K562 (cell line): Measurements from ENCODE around the gene SMURF1. TPM values are rescaled to one million over a fixed set of nuclear protein-coding genes. Genes with fewer than 3 reads are reported as not detected.

ENCODE experiments used
- ATAC-seq: fragments of 200-7000 bp; cut with Tn5 transposase; 3 replicates; pipeline ENCODE4 v1.9.1; 2020; ENCODE audit warnings: moderate library complexity
- BruUV-seq: library from RNA; stranded (reverse); fragments of 400-500 nt; replicated peaks from 2 replicates; lab custom pipeline; 2021; lab: Mats Ljungman, UMichigan
- CTCF ChIA-PET: fragments of 300-600 bp; formaldehyde crosslinking; extraction: SDS; loops from one replicate; lab custom pipeline; 2021; ENCODE audit warnings: low intra/inter-chr PET ratio; lab: Yijun Ruan, JAX
- POLR2A ChIA-PET: fragments of 300-600, 350-650 bp; sonication (Branson Sonifier 250); formaldehyde crosslinking; extraction: SDS; loops from one replicate; lab custom pipeline; 2021; ENCODE audit warnings: antibody characterized with exemption, inconsistent platforms; lab: Yijun Ruan, JAX
- DNase-seq, 4 experiments: peaks; one replicate each; pipeline versions ENCODE4 v3.0.0 to v3.0.0-alpha.2; 2011 to 2018; ENCODE audit warnings: low spot score in 3 of 4, mixed read lengths in 3 of 4; ENCODE audit errors: extremely low read depth in 1 of 4
- FAIRE-seq: peaks from 2 replicates; lab custom pipeline; 2011; peaks lifted over from hg19 to GRCh38; lab: Jason Lieb, UNC
- H2AFZ ChIP-seq: 2 replicates; pipeline ENCODE4 v1.6.0; 2011; ENCODE audit warnings: low read depth, low read length, control low read depth, inconsistent platforms
- H3K27ac ChIP-seq: fragments of 200-600 bp; 3 replicates; pipeline ENCODE4 v1.8.0; 2011; ENCODE audit warnings: low read depth, mild to moderate bottlenecking, control low read depth, inconsistent platforms, low read length, moderate library complexity, mixed read lengths; ENCODE audit errors: extremely low read depth
- H3K27me3 ChIP-seq, 2 experiments: fragments of 300-600 bp in 1 of 2; 2 replicates in 1 of 2; 3 replicates in 1 of 2; pipeline versions ENCODE4 v1.6.0 to v1.8.0; 2011; ENCODE audit warnings: inconsistent platforms in 2 of 2, low read length in 2 of 2, mild to moderate bottlenecking in 1 of 2, mixed read lengths in 1 of 2, moderate library complexity in 1 of 2; ENCODE audit not compliant: control insufficient read depth in 2 of 2, insufficient read depth in 2 of 2
- H3K36me3 ChIP-seq: fragments of 300-600 bp; 3 replicates; pipeline ENCODE4 v1.8.0; 2011; ENCODE audit warnings: mild to moderate bottlenecking, low read length, inconsistent platforms; ENCODE audit not compliant: control insufficient read depth, insufficient read depth
- H3K4me1 ChIP-seq, 2 experiments: fragments of 200-600 bp in 1 of 2; replicated peaks in 1 of 2; 2 replicates in 1 of 2; 3 replicates in 1 of 2; pipeline versions ENCODE4 v1.5.1 to v1.8.0; 2011; ENCODE audit warnings: inconsistent platforms in 2 of 2, low read length in 2 of 2, mild to moderate bottlenecking in 1 of 2, mixed read lengths in 1 of 2, moderate library complexity in 1 of 2; ENCODE audit not compliant: control insufficient read depth in 2 of 2, insufficient read depth in 2 of 2
- H3K4me2 ChIP-seq: 2 replicates; pipeline ENCODE4 v1.6.1; 2011; ENCODE audit warnings: low read length, control low read depth, inconsistent platforms, mixed read lengths; ENCODE audit not compliant: insufficient read depth
- H3K4me3 ChIP-seq: fragments of 200-600 bp; sonication (generic), shearing (Covaris generic); 2 replicates; pipeline ENCODE4 v1.5.1; 2016; ENCODE audit warnings: control low read depth, inconsistent platforms
- H3K79me2 ChIP-seq: fragments of 200-600 bp; 3 replicates; pipeline ENCODE4 v1.8.0; 2011; ENCODE audit warnings: low read length, inconsistent platforms; ENCODE audit not compliant: control insufficient read depth, insufficient read depth
- H3K9ac ChIP-seq, 2 experiments: 2 replicates each; pipeline versions ENCODE4 v1.6.0 to v1.6.1; 2011; ENCODE audit warnings: low read depth in 2 of 2, low read length in 2 of 2, control low read depth in 1 of 2, inconsistent platforms in 1 of 2, mild to moderate bottlenecking in 1 of 2, mixed read lengths in 1 of 2; ENCODE audit not compliant: insufficient read depth in 1 of 2
- H3K9me1 ChIP-seq: one replicate; pipeline ENCODE4 v1.6.0; 2011; ENCODE audit warnings: inconsistent platforms, mild to moderate bottlenecking, low read length, moderate library complexity; ENCODE audit not compliant: control insufficient read depth, insufficient read depth
- H3K9me3 ChIP-seq: replicated peaks from 2 replicates; pipeline ENCODE4 v1.5.1; 2011; ENCODE audit warnings: low read depth, low read length, inconsistent platforms; ENCODE audit not compliant: control insufficient read depth, insufficient read depth
- H4K20me1 ChIP-seq: replicated peaks from 2 replicates; pipeline ENCODE4 v1.6.1; 2011; ENCODE audit warnings: low read length, inconsistent platforms, mixed read lengths; ENCODE audit not compliant: control insufficient read depth, insufficient read depth
- CREM ChIP-seq: IDR thresholded peaks from 2 replicates; pipeline ENCODE4 v1.6.1; 2014; ENCODE audit warnings: antibody characterized with exemption, low read depth
- DACH1 ChIP-seq: fragments of 450-650 bp; IDR thresholded peaks from 2 replicates; pipeline ENCODE4 v1.6.1; 2018; ENCODE audit not compliant: partially characterized antibody
- HDAC8 ChIP-seq: fragments of 450-650 bp; IDR thresholded peaks from 2 replicates; pipeline ENCODE4 v1.6.1; 2016; ENCODE audit warnings: mild to moderate bottlenecking, missing genetic modification characterization, moderate library complexity, missing compliant biosample characterization
- PHB ChIP-seq: fragments of 250-450 bp; sonication (Bioruptor Pico); IDR thresholded peaks from 2 replicates; pipeline ENCODE4 v1.5.0; 2021
- PPARD ChIP-seq: fragments of 250-450 bp; sonication (Bioruptor Pico); IDR thresholded peaks from 2 replicates; pipeline ENCODE4 v1.8.0; 2022; ENCODE audit warnings: inconsistent platforms, mild to moderate bottlenecking, moderate library complexity
- PRMT5 ChIP-seq: sonication (generic); formaldehyde crosslinking; IDR thresholded peaks from 2 replicates; pipeline ENCODE4 v1.5.0; 2020; ENCODE audit warnings: missing genetic modification reagents
- PTRF ChIP-seq: fragments of 450-650 bp; IDR thresholded peaks from 2 replicates; pipeline ENCODE4 v1.6.1; 2016; ENCODE audit warnings: mild to moderate bottlenecking, missing genetic modification characterization, missing compliant biosample characterization
- RBFOX2 ChIP-seq: fragments of 200-400 bp; formaldehyde crosslinking; IDR thresholded peaks from 2 replicates; pipeline ENCODE4 v1.6.1; 2017; ENCODE audit warnings: low read depth, mild to moderate bottlenecking, low read length, moderate library complexity
- SREBF1 ChIP-seq: fragments of 150-350 bp; IDR thresholded peaks from 2 replicates; pipeline ENCODE4 v1.6.1; 2014; ENCODE audit warnings: antibody characterized with exemption, low read depth, low read length, borderline replicate concordance
- TEAD2 ChIP-seq: fragments of 450-650 bp; IDR thresholded peaks from 2 replicates; pipeline ENCODE4 v1.6.1; 2016; ENCODE audit warnings: missing genetic modification characterization, control low read depth, missing compliant biosample characterization
- WGBS: fragments of 100-300 bp; shearing (Covaris generic); methylation state at CpG from one replicate; pipeline ENCODE4 v1.1.6; 2016; ENCODE audit warnings: low coverage, mixed read lengths; ENCODE audit not compliant: insufficient coverage; ENCODE audit errors: missing lambda C conversion rate; 5-methylcytosine and 5-hydroxymethylcytosine counted together
- in situ Hi-C: fragments of 300-500 bp; cut with MboI; formaldehyde crosslinking; loops from 4 replicates; pipeline ENCODE4 v1.15.0; 2018; ENCODE audit warnings: inconsistent platforms, mixed read lengths
- intact Hi-C: fragments of 100-400 bp; cut with micrococcal nuclease; formaldehyde crosslinking; loops from 2 replicates; pipeline ENCODE4 v1.14.2; 2022
- polyA plus RNA-seq, 8 experiments: library from polyadenylated mRNA; depleted of rRNA in 4 of 8; stranded (reverse) in 5 of 8; unstranded in 3 of 8; fragments of >200 nt; fragmentation: Nextera tagmentation in 2 of 8; fragmentation: Illumina TruSeq in 1 of 8; extraction: Ambion mirVana in 2 of 8; extraction: Trizol in 1 of 8; gene quantifications; 2 replicates each; pipeline versions ENCODE4 v1.2.1 to v1.2.3, GENCODE V29; 2011 to 2014; ENCODE audit warnings: inconsistent platforms in 1 of 8, missing spikeins in 1 of 8
- total RNA-seq, 7 experiments: library from RNA; depleted of rRNA in 6 of 7; stranded (reverse); fragments of >200 nt in 6 of 7; fragmentation: Illumina TruSeq in 2 of 7; extraction: Trizol in 2 of 7; gene quantifications; 2 replicates each; pipeline versions ENCODE4 v1.2.1 to v1.2.3, GENCODE V29; 2011 to 2021; ENCODE audit warnings: low replicate concordance in 1 of 7
- TF ChIP-seq, protein P1 (sequence below): sonication (generic); formaldehyde crosslinking; IDR thresholded peaks from 2 replicates; pipeline ENCODE4 v1.8.0; 2022; ENCODE audit warnings: mild to moderate bottlenecking, missing genetic modification reagents

The SMURF1 gene
- total and polyA plus RNA-seq, 9 of the 15 experiments (the other 6 are each of a cell fraction or from before 2014, with no cell fraction given), result 1.0 to 20.1 (median 12.6) TPM

- BruUV-seq, result no TSS peak
- in situ Hi-C loops, result no loop called here
- no peaks in the 10 kb centered on the region for H4K20me1 ChIP-seq
- TF ChIP-seq DACH1 (no peak), RBFOX2 (no peak), HDAC8 (no peak), PRMT5 (no peak), PTRF (tag) (no peak), PHB (no peak), CREM (no peak), SREBF1 (no peak), TEAD2 (no peak), PPARD (CRISPR knock-in tag) (no peak)
- TF ChIP-seq, protein P1, sequence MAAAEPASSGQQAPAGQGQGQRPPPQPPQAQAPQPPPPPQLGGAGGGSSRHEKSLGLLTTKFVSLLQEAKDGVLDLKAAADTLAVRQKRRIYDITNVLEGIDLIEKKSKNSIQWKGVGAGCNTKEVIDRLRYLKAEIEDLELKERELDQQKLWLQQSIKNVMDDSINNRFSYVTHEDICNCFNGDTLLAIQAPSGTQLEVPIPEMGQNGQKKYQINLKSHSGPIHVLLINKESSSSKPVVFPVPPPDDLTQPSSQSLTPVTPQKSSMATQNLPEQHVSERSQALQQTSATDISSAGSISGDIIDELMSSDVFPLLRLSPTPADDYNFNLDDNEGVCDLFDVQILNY (CRISPR knock-in tag), result no peak
- ATAC-seq (peak; percentile 10; the same call in 2 of the 3 replicates), DNase-seq (no peak), FAIRE-seq (no peak)
- peaks cover 8 to 37% of the 10 kb centered on the region in 2 experiments; a peak in 4 of 5 replicates for H3K4me1 ChIP-seq
- intact Hi-C loops, result loop anchor here (5.0 kb wide), 1 partner anchor 33 kb away; no protein-coding TSS in a partner anchor
- H3K27ac ChIP-seq, result peak overlapping the region; percentile 7; the same call in 2 of the 3 replicates
- WGBS, result 76% methylated on average over 4 of the region's 4 CpGs
- H3K4me2 ChIP-seq, result no peak overlapping the region
- H3K79me2 ChIP-seq, result peaks cover 78% of the 10 kb centered on the region
- H3K4me3 ChIP-seq, result no peak overlapping the region
- ChIA-PET CTCF (no interaction called here), POLR2A (interaction anchor here (1.1 kb wide), 1 partner anchor 14 kb away, joined by 4 read pairs; no protein-coding TSS in a partner anchor)
- no peak overlapping the region for H2AFZ ChIP-seq
- H3K9me1 ChIP-seq, result no peaks in the 10 kb centered on the region
- peak overlapping the region in 1 of 2 experiments; percentile 29; a peak in 1 of 4 replicates for H3K9ac ChIP-seq
- H3K9me3 ChIP-seq, result no peaks in the 10 kb centered on the region
- no peaks in the 10 kb centered on the region for H3K36me3 ChIP-seq
- no peaks in the 10 kb centered on the region for H3K27me3 ChIP-seq
Observed at GRCh38 chr7:99125505-99125865, 18.4 kb downstream of the SMURF1 start.
